Activated CD4-positive, alpha-beta T cell treated with anti-CD3 and anti-CD28 coated beads, Interleukin-2, amount 10 ng/mL, durations not matched to agents 24 days and 14 days (primary cell): ENCODE data around the gene EMC9. TPM values are rescaled to one million over a fixed set of nuclear protein-coding genes. Genes with fewer than 3 reads are reported as not detected.

ENCODE experiments used
- DNase-seq: peaks from one replicate; pipeline ENCODE4 v3.0.0; 2022
- H3K27ac Mint-ChIP-seq: one replicate; pipeline ENCODE4 v1.8.0; 2022; ENCODE audit warnings: mild to moderate bottlenecking, mixed read lengths
- H3K27me3 Mint-ChIP-seq: one replicate; pipeline ENCODE4 v1.8.0; 2022; ENCODE audit warnings: mixed read lengths
- H3K36me3 Mint-ChIP-seq: one replicate; pipeline ENCODE4 v1.8.0; 2022; ENCODE audit warnings: low read depth, mild to moderate bottlenecking, mixed read lengths
- H3K4me1 Mint-ChIP-seq: one replicate; pipeline ENCODE4 v1.8.0; 2021; ENCODE audit warnings: mixed read lengths
- H3K4me3 Mint-ChIP-seq: one replicate; pipeline ENCODE4 v1.8.0; 2022; ENCODE audit warnings: mild to moderate bottlenecking, moderate library complexity, mixed read lengths
- H3K9me3 Mint-ChIP-seq: one replicate; pipeline ENCODE4 v1.8.0; 2021; ENCODE audit warnings: mixed read lengths
- intact Hi-C: fragments of 100-400 bp; cut with micrococcal nuclease; formaldehyde crosslinking; loops from one replicate; pipeline ENCODE4 v1.15.1; 2023
- total RNA-seq: library from RNA; stranded (reverse); gene quantifications from 2 replicates; pipeline ENCODE4 v1.2.3, GENCODE V29; 2022

Gene EMC9
- total RNA-seq, 1 donor from 2014 or later = 26.6 TPM

DNA sequence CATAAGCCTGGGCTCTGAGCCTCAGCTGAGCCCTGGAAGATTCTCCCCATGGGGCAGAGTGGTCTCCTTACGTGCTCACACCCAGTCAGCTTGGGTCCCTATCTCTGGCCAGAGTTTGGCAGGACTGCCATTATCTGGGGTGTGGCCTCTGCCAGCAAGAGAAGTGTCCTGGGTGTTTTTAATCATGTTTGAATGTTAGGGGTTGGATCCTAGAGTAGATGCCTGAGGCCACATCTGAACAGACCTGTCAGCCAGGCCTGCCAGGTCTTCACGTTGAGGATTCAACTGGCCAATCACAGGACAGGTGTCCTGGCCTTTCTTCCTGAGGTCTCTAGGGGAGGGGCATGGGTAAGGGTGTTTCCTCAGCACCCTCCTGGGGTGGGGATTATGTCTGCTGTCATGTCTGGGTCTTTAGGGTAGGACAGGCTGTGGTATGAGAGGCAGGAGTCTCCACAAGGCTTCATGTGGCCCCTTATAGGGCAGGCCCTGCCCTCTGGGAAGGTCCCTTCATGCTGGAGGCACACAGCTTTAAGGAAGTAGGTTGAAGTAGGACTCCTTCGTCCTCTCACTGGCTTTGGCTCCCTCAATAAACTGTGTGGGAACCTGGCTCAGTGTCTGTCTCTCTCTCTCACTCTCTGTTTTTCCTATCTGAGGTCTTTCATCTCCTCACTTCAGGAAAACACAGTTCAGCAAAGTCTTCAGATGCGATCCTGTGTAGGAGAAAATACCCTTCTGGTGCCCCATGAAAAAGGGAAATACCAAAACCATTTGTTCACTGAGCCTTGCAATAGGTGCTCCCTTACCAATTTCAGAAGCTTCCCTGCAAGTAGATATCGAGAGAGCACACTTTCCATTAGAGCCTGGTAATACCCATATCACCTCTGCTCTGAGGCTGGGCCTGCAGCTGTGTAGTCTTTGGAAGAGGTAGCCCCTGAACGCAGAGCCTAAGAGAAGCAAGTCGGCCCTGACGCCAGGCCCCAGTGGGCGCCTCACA lies 17.7 kb downstream of the EMC9 start:
- peaks cover 2% of the 10 kb centered on the region for H3K4me1 Mint-ChIP-seq
- H3K9me3 Mint-ChIP-seq = no peaks in the 10 kb centered on the region
- no peak overlapping the region for H3K4me3 Mint-ChIP-seq
- peak overlapping the region; percentile 26 for H3K27ac Mint-ChIP-seq
- intact Hi-C loops = no loop called here
- no peak for DNase-seq
- no peaks in the 10 kb centered on the region for H3K27me3 Mint-ChIP-seq
- peaks cover 43% of the 10 kb centered on the region for H3K36me3 Mint-ChIP-seq

DNA sequence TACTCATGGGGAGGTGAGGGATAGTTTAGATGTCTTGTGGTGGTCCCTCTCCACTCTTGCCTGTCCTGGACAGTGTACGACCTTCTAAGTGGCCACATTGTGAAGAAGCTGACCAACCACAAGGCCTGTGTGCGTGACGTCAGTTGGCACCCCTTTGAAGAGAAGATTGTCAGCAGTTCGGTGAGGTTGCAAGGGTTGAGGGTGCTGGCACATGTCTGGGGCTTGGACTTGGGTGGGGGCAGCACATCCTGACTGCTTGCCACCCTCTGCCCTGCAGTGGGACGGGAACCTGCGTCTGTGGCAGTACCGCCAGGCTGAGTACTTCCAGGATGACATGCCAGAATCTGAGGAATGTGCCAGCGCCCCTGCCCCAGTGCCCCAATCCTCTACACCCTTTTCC lies 18.5 kb downstream of the EMC9 start:
- H3K27me3 Mint-ChIP-seq = no peaks in the 10 kb centered on the region

GRCh38 chr14:24122416-24122815 lies 19.0 kb downstream of the EMC9 start:
- Mint-ChIP-seq H3K27me3 (no peaks in the 10 kb centered on the region), H3K36me3 (peaks cover 56% of the 10 kb centered on the region), H3K9me3 (no peaks in the 10 kb centered on the region), H3K4me3 (no peak overlapping the region), H3K27ac (no peak overlapping the region), H3K4me1 (peaks cover 9% of the 10 kb centered on the region)
- intact Hi-C loops = no loop called here
- DNase-seq = no peak

More for the DNA sequence above, 18.5 kb downstream of the EMC9 start:
- Mint-ChIP-seq H3K36me3 (peaks cover 52% of the 10 kb centered on the region), H3K9me3 (no peaks in the 10 kb centered on the region), H3K4me3 (no peak overlapping the region), H3K27ac (no peak overlapping the region), H3K4me1 (peaks cover 7% of the 10 kb centered on the region)
- DNase-seq = no peak
- intact Hi-C loops = no loop called here

GRCh38 chr14:24121210-24121609 lies 20.2 kb downstream of the EMC9 start:
- no peak overlapping the region for H3K27ac Mint-ChIP-seq
- H3K9me3 Mint-ChIP-seq = no peaks in the 10 kb centered on the region
- intact Hi-C loops = no loop called here
- peaks cover 18% of the 10 kb centered on the region for H3K4me1 Mint-ChIP-seq
- H3K27me3 Mint-ChIP-seq = no peaks in the 10 kb centered on the region
- H3K36me3 Mint-ChIP-seq = peaks cover 59% of the 10 kb centered on the region
- DNase-seq = no peak
- H3K4me3 Mint-ChIP-seq = no peak overlapping the region

- Mint-ChIP-seq H3K4me3 (no peak overlapping the region), H3K27ac (no peak overlapping the region), H3K4me1 (peaks cover 31% of the 10 kb centered on the region), H3K36me3 (peaks cover 62% of the 10 kb centered on the region), H3K27me3 (peaks cover 2% of the 10 kb centered on the region), H3K9me3 (no peaks in the 10 kb centered on the region)
- no peak for DNase-seq
- intact Hi-C loops = loop anchor here (10.0 kb wide), 1 partner anchor 315 kb away; no protein-coding TSS in a partner anchor
These were observed 21.7 kb downstream of the EMC9 start for GRCh38 chr14:24119691-24120090.

GRCh38 chr14:24117179-24117578 lies 24.2 kb downstream of the EMC9 start:
- intact Hi-C loops = loop anchor here (10.0 kb wide), 1 partner anchor 318 kb away; no protein-coding TSS in a partner anchor
- H3K36me3 Mint-ChIP-seq = peaks cover 46% of the 10 kb centered on the region
- peaks cover 30% of the 10 kb centered on the region for H3K4me1 Mint-ChIP-seq
- no peak overlapping the region for H3K4me3 Mint-ChIP-seq
- no peak overlapping the region for H3K27ac Mint-ChIP-seq
- no peak for DNase-seq
- no peaks in the 10 kb centered on the region for H3K9me3 Mint-ChIP-seq
- H3K27me3 Mint-ChIP-seq = peaks cover 2% of the 10 kb centered on the region

DNA sequence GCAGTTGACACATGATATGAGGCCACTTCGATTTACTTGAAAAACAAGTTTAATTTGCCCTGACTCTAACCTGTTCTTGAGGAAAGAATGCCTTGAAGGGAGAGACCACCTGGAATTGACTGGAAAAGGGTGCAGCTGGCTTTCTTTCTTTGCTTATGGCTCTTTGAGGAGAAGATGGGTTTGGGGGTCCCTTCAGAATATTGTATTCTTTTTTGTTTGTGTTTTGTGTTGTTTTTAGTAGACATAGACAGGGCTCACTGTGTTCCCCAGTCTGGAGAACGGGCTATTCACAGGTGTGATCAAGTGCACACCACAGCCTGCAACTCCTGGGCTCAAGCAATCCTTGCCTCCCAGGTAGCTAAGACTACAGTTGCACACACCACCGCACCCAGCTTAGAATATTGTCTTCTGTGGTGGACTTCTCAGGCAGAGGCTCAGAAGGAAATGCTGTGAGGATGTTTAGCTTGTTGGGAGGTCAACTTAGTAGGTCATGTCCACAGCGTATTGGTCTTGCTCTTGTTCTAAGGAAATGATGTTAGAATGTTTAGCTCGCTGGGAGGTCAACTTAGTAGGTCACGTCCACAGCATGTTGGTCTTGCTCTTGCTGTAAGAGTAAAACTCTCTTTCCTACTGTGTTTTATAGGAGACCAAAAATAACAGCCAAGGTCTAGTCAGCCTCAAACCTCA lies 25.1 kb downstream of the EMC9 start:
- intact Hi-C loops = loop anchor here (10.0 kb wide), 1 partner anchor 319 kb away; no protein-coding TSS in a partner anchor
- peak overlapping the region; percentile 99 for H3K4me3 Mint-ChIP-seq
- peaks cover 31% of the 10 kb centered on the region for H3K4me1 Mint-ChIP-seq
- H3K36me3 Mint-ChIP-seq = peaks cover 41% of the 10 kb centered on the region
- H3K9me3 Mint-ChIP-seq = no peaks in the 10 kb centered on the region
- DNase-seq = no peak
- H3K27me3 Mint-ChIP-seq = peaks cover 2% of the 10 kb centered on the region
- peak overlapping the region; percentile 100 for H3K27ac Mint-ChIP-seq

GRCh38 chr14:24115422-24116127 lies 25.8 kb downstream of the EMC9 start:
- peaks cover 34% of the 10 kb centered on the region for H3K4me1 Mint-ChIP-seq
- no peak for DNase-seq
- peaks cover 2% of the 10 kb centered on the region for H3K27me3 Mint-ChIP-seq
- peak overlapping the region; percentile 99 for H3K4me3 Mint-ChIP-seq
- H3K9me3 Mint-ChIP-seq = no peaks in the 10 kb centered on the region
- H3K36me3 Mint-ChIP-seq = peaks cover 36% of the 10 kb centered on the region
- intact Hi-C loops = loop anchor here (2.0 to 10.0 kb wide), 2 partner anchors 63 to 319 kb away; partner anchors contain the start of gene CARMIL3
- H3K27ac Mint-ChIP-seq = peak overlapping the region; percentile 100

GRCh38 chr14:24114532-24115421 lies 26.6 kb downstream of the EMC9 start, which contains the start of the genes DCAF11 and NRL:
DCAF11 (plus strand) TSS chr14:24114777; CDS start chr14:24115595, 818 bp downstream.
NRL (minus strand) TSS chr14:24114949; CDS start chr14:24082848, 32,101 bp downstream.
- Mint-ChIP-seq H3K4me1 (peaks cover 34% of the 10 kb centered on the region), H3K27ac (peak within 1 kb of the TSS; percentile 100), H3K9me3 (no peaks in the 10 kb centered on the region), H3K36me3 (peaks cover 33% of the 10 kb centered on the region), H3K4me3 (peak within 1 kb of the TSS; percentile 99), H3K27me3 (peaks cover 2% of the 10 kb centered on the region)
- peak; percentile 99 for DNase-seq
- intact Hi-C loops = loop anchor here (1.0 to 10.0 kb wide), 12 partner anchors 20 to 557 kb away; partner anchors contain the start of genes CARMIL3, CHMP4A, EMC9 and GMPR2

DNA sequence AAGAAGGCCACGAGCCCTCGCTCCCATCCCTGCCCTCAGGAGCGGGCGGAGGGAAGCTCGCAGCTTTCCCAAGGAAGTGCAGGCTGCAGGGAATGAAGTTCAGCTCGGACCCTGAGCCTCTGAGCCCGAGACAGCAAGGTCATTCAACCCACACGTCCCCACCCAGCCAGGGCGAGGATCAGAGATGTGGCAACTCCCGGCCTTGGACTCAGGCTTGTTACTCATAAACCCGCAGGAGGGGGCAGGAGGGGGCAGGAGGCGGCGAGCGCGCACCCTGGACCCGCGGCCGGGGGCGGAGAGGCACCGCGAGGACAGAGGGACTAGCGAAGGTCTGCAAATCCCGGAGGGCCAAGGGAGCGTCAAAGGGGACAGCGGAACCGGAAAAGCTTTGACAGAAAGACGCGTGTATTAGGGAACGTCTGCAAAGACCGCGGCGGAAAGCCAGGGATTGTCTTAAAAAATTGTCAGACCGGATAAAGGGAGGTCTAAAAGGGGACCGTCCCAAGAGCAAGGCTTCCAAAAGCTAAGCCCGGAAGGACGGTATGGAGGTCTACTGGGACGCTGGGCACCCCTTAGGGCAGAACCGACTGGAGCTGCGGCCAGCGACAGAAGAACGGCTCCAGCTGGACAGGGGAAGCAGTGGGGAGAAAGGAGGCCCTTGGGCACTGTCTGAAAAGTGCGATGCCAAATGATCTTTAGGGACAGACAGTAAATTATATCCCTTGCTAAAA lies 27.4 kb downstream of the EMC9 start:
- no peaks in the 10 kb centered on the region for H3K9me3 Mint-ChIP-seq
- peak; percentile 94 for DNase-seq
- H3K4me3 Mint-ChIP-seq = peak overlapping the region; percentile 99
- peaks cover 2% of the 10 kb centered on the region for H3K27me3 Mint-ChIP-seq
- peaks cover 36% of the 10 kb centered on the region for H3K4me1 Mint-ChIP-seq
- H3K27ac Mint-ChIP-seq = peak overlapping the region; percentile 100
- H3K36me3 Mint-ChIP-seq = peaks cover 25% of the 10 kb centered on the region
- intact Hi-C loops = loop anchor here (1.0 to 10.0 kb wide), 12 partner anchors 20 to 557 kb away; partner anchors contain the start of genes CARMIL3, CHMP4A, EMC9 and GMPR2

DNA sequence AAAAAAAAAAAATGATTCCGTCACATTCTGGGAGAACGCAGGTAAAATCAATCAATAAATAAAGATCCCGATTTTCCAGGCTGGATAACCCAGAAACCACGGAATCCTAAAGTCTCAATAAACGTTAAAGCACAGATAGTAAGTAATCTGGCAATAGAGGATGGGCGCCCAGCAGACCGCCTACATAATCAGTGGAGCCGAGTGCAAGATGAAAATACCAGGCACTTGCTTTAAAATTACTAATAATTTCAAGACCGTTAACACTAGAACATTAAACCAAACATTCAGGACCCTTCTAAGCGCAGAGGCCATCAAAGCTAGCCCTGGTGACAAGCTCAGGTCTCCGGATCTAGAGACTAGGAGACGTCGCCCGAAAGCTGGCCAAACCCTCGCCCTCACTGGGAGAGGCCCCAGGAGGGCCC lies 28.0 kb downstream of the EMC9 start:
- Mint-ChIP-seq H3K4me1 (peaks cover 39% of the 10 kb centered on the region), H3K27ac (peak overlapping the region; percentile 100), H3K27me3 (peaks cover 2% of the 10 kb centered on the region), H3K4me3 (peak overlapping the region; percentile 99), H3K36me3 (peaks cover 20% of the 10 kb centered on the region), H3K9me3 (no peaks in the 10 kb centered on the region)
- intact Hi-C loops = loop anchor here (5.0 to 10.0 kb wide), 2 partner anchors 321 to 556 kb away; partner anchors contain the start of gene THTPA
- DNase-seq = no peak

DNA sequence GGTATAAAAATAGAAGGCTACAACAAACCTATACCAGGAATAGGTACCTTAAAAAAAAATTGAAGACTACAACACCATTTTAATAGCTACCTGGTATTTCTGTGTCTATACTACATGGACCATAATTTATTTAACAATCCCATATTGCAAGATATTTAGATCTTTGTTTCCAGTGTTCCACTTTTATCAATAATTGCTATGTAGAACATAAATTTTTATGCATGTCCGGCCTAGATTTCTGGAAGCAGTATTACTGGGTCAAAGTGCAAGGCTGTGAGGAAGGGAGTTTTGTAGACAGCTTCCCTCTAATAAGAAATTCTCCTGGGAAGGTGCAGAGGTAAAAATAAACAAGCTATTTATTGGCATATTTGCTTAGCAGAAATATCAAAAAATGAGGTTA lies 30.9 kb downstream of the EMC9 start:
- Mint-ChIP-seq H3K27ac (no peak overlapping the region), H3K9me3 (no peaks in the 10 kb centered on the region), H3K27me3 (peaks cover 2% of the 10 kb centered on the region), H3K4me1 (peaks cover 31% of the 10 kb centered on the region), H3K36me3 (peaks cover 9% of the 10 kb centered on the region), H3K4me3 (no peak overlapping the region)
- intact Hi-C loops = loop anchor here (5.0 to 10.0 kb wide), 2 partner anchors 324 to 553 kb away; partner anchors contain the start of gene THTPA
- DNase-seq = no peak
